ENCODE results near the gene GRIPAP1.
A peak's percentile ranks its signal among the peaks of the same experiment; 100 is the strongest.

GRIPAP1 gene

GRCh38 chrX:48958635-48959094 lies 43.4 kb downstream of the GRIPAP1 start:
- DNase-seq: peak; percentile 1

- peak; percentile 91 for DNase-seq
These were observed 44.0 kb downstream of the GRIPAP1 start for GRCh38 chrX:48957827-48958634.

DNA sequence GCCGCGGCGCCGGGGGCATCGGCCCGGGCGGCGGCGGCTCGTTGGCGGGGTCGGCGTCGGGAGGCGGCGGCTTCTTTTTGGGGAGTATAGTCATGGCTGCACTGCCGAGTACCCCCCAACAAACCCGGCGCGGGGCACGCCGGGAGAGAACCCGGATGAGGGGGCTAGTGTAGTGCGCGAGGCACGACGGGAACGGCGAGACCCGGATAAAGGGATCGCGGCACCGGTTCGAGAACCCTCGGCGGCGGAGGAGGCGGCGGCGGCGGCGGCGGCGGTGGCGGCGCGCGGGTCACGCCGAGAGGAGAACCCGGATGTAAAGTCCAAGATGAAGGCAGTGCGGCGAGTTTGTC lies 44.6 kb downstream of the GRIPAP1 start, which contains the start of gene OTUD5:
TSS of gene OTUD5 (minus strand) at position 131 of the 350 bp plus-strand sequence. CDS start at position 94, 37 bp downstream.
- DNase-seq: peak; percentile 51

- no peak for DNase-seq
These were observed 45.2 kb downstream of the GRIPAP1 start for GRCh38 chrX:48956728-48957414.

DNA sequence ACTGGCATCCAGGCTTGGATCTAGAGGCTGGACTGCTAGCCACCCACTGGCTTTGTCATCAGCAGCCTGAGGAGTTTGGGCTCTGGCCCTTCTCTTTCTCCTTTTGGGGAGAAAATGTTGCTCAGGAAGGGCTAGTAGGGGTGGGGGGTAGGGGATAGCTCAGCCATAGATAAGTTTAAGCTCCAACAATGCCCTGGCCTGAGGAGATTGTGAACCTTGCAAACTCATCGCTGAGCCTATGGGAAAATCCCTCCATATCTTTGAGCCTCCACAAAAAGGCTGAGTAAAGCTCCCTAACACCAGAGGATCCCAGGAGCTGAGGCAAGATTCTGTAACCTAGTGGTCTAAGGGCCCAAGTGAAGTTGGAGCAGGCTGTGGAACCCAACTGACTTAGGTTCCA lies 53.5 kb downstream of the GRIPAP1 start:
- DNase-seq: no peak

DNA sequence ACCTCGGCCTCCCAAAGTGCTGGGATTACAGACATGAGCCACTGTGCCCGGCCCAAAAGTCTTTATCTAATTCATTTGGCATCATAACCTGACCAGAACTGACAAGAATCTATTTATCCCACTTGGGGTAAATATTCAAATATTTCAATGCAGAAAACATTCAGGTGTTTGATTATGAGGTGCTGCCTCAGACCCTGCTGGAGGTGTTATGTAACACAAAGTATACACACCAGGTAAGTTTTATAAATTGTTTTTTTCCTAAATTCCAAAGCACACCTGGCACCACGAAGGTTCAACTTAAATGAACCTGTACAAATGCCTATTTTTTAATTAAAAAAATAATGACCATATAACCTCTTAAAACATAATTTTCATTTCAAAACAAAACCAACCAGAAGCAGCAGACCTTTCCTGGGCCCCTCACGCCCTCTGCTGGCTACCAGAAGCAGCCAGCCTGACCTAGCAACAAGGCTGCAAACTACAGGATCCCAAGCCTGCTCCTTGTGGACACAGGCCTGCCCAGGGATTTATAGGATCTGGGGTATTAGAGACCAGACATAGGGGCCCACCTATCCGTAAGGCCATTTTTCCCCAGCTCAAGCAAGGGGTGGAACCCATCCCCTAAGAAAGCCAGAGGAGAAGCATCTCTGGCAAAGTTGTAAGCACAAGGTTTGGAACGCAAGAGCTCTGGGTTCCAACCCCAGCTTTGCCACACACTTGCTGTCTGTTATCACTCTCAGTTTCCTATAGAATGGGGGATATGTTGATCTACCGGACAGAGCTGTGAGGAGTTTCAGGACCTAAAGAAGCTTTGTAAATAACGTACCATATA lies 56.3 kb downstream of the GRIPAP1 start:
- DNase-seq: no peak

- DNase-seq: no peak
These were observed 59.2 kb downstream of the GRIPAP1 start for GRCh38 chrX:48942895-48943294.

DNA sequence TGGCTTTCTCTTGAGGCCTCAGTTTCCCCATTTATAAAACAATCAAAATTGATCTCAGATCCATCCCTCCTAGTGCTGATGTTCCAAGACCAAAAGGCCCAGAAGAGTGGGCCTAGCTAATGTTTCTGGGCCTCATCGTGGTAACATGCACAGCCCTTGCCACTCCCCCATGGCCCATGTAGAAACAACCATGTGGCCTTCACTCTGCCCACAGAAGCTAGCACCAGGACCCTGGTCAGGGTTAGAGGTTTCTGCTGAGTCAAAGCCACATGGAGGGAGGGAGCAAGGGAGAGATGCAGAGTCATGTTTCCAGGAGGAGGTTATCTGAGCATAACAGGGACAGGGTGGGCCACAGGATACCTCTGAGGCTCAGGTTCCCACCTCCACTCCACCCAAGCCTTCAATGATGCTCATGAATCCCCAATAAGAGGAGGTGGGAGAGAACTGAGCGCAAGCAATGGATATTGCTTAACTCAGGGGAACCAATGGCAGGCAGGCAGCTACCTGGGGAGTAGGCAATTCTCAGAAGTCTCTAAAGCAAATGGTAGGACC lies 61.6 kb downstream of the GRIPAP1 start:
- no peak for DNase-seq

DNA sequence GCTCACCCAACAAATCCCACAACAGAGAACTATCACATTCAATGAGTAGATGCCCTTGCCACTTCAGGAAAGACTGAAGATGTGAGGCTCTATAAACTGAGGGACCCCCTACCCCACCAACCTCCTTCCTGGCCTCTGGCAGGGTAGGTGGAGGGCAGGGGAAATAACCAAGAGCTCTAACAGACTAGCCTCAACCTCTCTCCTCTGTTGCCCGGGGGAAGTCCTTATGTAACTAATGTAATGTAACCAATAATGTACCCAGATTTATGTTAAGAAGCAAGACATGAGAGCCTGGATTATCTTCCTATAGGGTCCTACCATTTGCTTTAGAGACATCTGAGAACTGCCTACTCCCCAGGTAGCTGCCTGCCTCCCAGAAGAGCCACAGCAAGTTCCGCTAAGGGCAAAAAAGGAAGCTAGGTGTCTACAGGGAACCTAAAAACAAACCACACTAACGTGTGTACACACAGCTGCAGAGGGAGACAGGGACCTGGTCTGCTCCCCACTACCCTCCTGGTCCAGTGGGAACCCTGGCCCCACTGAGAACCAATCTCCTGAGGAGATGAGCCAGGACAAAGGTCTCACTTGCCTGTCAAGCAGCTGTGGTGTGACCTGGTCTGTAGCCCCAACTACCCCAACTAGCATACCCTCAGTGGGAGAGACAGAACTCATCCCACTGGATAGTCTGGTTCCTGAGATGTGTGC lies 62.4 kb downstream of the GRIPAP1 start:
- DNase-seq: no peak

GRCh38 chrX:48938721-48939425 lies 63.2 kb downstream of the GRIPAP1 start:
- no peak for DNase-seq

DNA sequence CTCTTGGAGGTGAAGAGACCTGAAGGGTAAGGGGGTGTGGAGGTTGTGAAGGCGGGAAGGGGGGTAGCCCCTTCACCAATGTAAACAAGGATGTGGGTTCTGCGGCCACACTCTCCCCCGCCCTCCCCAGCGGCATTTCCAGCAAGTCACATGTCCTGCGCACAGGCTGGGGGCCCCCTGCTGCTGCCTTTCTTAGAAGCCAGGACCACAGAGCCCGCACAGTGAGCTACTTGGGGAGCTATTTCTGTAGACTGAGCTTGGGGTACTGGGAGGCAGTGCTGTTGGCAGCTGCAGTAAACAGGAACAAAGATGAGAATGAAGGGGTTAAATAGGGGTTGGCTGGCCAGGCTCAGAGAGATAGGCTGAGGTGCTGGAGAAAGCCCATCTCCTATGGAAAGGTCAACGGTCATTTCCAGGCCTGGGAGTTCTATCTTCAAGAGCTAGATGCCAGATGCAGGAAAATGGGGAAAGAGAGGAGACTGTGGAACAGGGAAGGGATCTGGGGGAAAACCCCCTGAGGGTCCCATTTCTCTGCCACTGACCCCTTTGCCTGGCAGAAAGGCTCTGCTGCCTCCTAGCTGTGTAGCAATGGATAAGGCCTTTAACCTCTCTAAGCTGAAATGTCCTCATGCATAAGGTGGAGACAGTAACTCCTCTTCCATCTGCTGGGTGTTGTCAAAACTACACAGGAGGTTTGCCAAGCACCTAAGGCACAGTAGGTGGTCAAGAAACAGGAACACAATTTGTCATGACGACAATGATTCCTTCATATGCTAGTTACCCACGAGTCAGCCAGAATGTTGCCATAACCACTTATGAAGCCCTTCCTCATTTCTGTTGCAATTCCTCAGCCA lies 64.8 kb downstream of the GRIPAP1 start:
- no peak for DNase-seq

DNA sequence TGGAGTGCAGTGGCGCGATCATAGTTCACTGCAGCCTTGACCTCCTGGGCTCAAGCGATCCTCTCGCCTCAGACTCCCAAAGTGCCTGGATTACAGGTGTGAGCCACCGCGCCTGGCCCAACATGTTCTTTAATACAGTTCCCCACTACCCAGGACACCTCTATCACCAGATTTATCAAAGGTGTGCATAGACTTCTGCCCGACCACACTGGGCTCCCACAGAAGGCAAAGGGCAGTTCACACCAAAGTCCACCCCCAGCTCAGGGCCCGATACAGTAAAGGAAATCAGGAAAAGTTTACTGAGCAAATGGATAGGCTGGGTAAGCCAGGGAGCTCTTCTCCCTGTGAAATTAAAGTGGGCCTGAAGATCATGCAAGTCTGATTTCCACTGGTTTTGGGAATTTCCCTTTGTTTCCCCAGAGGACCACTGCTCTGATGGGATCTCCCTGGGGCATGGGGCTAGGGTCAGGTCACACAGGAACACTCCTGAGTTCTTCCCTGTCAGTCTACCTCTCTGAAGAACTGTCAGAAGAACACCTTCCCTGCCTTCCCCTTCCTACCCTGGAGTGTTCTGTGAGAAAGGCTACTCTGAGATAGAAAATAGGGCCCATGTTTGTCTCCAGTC lies 65.5 kb downstream of the GRIPAP1 start:
- no peak for DNase-seq

DNA sequence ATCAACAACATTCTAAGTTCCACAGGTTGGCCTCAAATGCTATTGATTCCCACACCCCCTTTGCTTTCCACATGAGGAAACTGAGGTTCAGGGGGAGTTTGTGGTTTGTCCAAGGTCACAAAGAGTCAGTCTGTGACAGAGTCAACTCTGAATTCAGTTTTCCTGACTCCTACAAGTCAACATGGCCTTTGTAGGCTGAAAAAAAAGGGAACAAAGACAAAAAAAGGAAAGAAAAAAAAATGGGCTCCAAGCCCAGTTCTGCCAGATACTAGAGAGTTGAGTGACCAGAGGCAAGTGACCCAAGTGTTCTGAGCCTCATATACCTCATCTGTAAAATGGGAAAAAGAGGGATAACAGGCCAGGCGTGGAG lies 66.8 kb downstream of the GRIPAP1 start:
- no peak for DNase-seq

DNA sequence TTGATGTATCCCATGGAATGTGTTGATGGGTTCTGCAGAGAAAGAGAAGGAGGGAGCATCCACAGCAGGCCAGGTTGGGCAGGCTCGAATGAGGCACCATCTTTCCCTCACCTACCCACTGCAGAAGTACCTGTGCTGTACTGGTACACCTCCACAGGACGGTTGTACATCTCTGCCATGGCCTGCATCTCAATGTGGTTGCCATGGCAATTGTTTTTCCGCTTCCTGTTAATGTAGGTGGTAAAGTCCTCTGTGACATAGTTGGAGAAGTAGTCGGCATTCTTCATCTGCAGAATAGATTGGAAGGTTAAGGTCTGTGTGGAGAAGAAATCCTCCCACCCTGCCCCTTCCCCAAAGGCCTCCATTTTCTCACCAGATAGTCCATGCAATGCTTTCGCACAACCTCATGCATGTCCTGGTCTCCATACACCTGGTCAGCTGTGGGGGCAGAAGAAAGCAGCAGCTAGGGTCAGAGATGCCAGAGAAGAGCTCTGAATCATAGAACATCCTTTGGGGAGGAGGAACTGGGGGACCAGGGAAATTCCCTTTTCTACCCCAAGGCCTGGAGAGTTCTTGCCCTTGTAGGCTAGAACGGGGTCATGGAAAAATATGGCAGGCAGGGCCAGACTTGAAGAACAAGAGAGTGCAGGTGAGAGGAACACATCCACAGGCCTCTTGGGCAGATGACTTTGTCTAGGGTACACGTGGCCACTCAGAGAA lies 67.3 kb downstream of the GRIPAP1 start:
- DNase-seq: no peak

DNA sequence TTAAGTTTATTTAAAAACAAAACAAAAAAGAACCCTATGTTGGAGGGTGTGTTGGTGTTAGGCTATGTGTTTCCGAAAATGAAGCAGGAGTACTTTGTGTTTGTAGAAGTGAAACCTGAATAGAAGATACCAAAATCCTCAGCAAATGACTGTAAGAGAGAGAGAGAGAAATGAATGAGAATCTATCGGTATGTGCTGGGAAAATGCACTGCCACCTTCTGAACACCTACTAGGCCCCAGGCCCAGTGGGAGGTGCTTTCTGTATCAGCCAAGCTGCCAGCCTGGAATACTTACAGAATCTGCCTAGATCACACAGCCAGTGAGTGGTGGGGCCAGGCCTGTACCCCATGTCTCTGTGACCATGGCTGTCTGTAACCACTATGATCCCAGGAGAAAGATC lies 68.3 kb downstream of the GRIPAP1 start:
- no peak for DNase-seq

DNA sequence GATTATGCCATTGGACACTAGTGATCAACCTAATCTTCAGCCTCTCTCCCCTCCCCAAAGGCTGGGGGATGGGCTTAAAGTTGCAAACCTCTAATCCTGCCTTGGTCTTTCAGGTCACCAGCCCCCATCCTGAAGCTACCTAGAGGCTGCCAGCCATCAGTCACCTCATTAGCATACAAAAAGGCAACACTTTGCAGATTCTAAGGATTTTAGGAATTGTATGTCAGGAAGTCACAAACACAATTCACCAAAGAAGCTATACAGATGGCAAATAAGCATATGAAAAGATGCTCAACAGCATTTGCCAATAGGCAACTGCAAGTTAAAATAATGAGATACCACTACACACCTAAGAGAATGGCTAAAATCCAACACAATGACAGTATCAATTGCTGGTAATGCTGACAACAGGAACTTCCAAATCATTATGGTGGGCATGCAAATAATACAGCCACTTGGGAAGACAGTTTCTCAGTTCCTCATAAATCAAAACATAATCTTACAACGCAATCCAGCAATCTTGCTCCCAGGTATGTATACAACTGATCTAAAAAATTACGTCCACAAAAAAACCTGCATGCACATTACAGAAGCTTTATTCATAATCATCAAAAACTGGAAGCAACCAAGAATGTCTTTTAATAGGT lies 74.2 kb downstream of the GRIPAP1 start:
- DNase-seq: no peak

DNA sequence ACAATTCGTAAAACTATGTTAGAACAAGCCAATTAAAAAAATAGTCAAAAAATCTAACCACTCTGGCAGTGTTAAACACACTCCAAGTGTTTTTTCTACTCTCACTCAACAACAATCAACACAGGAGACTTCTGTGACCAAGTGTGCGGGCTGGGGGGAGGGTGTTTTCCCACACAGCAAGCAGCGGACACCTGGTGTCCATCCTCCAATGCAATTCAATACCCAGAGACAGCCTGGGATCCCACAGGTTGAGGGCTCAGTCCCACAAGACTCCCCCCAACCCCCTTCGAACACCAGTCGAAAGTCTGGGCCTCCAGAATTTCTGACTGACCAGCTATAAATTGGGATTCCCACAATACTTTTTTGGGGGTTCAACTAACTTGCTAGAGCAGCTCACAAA lies 74.9 kb downstream of the GRIPAP1 start:
- DNase-seq: no peak

DNA sequence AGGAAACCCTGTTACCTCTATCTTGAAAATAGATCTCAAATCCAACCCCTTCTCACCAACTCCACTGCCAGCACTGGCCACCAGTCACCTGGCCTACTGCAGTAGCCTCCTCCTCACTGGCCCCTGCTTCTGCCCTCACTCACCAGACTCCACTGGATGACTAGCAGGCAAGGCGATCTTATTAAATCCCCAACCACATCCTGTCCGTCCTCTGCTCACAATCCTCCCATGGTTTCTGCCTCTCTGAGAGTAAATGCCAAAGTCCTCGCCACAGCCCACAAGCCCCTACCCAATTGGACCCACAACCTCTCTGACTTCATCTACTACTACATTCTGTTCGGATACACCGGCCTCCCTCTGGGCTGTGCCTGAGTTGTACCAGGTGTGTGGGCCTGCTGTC lies 77.8 kb downstream of the GRIPAP1 start:
- no peak for DNase-seq

DNA sequence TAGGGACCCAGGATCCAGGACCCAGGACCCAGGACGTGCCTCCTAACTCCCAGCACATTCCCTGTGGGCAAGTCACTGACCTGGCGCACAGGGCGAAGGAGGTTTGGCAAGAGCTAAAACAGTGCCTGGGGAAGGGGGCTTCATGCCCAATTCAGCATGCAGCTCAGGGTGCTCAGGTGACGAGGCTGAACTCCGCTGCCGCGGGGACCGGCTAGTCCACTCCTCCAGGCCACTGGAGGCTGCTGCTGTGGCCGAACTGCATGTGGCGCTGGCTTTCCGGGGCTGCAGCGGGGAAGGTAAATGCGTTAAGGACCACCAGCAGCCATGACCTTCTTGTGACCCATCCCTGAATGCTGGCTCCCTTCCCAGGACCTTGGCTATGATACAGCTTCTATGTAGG lies 78.3 kb downstream of the GRIPAP1 start:
- no peak for DNase-seq

Data from NCI-H226 (cell line).